GM06990 (cell line): ENCODE measurements around the gene OCA2.

Experiments
- DNase-seq: peaks from one replicate; pipeline ENCODE4 v3.0.0-alpha.2; 2011; ENCODE audit not compliant: insufficient read length; ENCODE audit errors: extremely low read depth
- H3K27me3 ChIP-seq: replicated peaks from 2 replicates; pipeline ENCODE4 v1.6.0; 2011; ENCODE audit warnings: low read length; ENCODE audit not compliant: control insufficient read depth, insufficient read depth
- H3K36me3 ChIP-seq: 2 replicates; pipeline ENCODE4 v1.5.1; 2011; ENCODE audit warnings: low read length; ENCODE audit not compliant: control insufficient read depth, insufficient read depth
- H3K4me3 ChIP-seq: replicated peaks from 2 replicates; pipeline ENCODE4 v1.5.1; 2011; ENCODE audit warnings: low read depth, mild to moderate bottlenecking, control low read depth, low read length
- TF ChIP-seq, protein P1 (sequence below): IDR thresholded peaks from 2 replicates; pipeline ENCODE4 v1.5.1; 2011; ENCODE audit warnings: low read length, control low read depth, mild to moderate bottlenecking, inconsistent platforms; ENCODE audit not compliant: insufficient read depth, poor library complexity, severe bottlenecking

The OCA2 gene

DNA sequence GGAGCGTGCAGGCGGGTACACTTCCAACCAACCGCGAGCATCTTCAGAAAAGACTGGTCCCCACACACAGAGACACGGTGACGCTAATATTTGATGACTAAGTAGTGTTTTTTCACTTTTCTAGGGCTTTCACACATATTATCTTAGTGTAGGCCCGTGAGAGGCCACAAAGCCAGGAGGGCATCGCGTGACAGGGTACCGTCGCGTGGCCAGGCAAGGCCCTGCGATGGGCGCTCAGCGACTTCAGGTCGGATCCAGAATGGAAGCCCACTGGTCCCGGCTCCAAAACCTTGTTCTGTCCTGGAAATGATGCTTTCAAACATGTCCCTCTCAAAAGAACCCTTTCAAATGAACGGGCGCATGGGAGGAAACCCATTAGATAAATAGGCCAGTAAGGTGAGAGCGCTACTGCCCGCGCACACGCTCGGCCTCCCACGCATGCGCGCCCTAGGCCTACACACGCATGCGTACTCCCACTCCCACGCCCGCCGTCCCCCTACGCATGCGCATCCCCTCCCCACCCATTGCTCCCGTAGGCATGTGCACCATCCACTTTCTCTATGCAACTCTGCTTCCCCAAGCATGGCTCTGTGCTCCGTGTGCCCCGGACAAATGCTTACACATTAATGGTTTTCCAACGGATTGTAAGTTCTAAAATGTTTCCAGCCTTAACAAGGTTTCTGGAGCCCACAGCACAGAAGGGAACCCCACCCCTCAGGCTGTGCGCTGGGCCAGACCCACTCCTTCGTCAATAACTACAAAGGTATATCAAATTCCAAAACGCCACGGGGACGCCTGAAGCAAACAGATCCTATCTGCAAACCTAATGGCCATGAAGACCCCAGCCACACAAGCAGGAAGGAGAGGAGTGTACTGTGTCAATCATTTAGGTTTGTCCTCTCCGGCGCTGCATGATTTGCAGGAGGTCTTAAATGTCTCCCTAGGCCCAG lies 72.1 kb downstream of the OCA2 start:
- TF ChIP-seq, protein P1, sequence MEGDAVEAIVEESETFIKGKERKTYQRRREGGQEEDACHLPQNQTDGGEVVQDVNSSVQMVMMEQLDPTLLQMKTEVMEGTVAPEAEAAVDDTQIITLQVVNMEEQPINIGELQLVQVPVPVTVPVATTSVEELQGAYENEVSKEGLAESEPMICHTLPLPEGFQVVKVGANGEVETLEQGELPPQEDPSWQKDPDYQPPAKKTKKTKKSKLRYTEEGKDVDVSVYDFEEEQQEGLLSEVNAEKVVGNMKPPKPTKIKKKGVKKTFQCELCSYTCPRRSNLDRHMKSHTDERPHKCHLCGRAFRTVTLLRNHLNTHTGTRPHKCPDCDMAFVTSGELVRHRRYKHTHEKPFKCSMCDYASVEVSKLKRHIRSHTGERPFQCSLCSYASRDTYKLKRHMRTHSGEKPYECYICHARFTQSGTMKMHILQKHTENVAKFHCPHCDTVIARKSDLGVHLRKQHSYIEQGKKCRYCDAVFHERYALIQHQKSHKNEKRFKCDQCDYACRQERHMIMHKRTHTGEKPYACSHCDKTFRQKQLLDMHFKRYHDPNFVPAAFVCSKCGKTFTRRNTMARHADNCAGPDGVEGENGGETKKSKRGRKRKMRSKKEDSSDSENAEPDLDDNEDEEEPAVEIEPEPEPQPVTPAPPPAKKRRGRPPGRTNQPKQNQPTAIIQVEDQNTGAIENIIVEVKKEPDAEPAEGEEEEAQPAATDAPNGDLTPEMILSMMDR: no peak
- no peaks in the 10 kb centered on the region for H3K27me3 ChIP-seq
- no peaks in the 10 kb centered on the region for H3K36me3 ChIP-seq
- no peak overlapping the region for H3K4me3 ChIP-seq
- no peak for DNase-seq

DNA sequence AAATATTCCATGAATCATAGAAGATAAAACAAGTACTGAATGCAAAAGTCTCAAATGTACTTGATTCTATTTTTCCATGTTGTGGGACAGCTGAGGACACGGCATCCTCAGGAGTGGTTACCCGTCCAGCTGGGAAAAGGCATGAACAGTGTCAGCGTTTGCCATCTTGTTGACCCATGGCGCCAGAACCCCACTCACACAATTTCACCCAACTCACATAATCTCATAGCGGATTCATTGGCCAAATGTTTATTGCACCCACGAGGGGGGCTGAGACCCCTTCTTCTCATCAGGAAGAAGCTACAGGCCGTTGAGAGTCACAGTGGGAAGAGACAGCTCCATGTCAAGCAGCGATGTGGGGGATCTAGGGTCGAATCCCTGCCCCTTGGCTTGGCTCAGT lies 72.9 kb downstream of the OCA2 start:
- no peaks in the 10 kb centered on the region for H3K36me3 ChIP-seq
- no peak overlapping the region for H3K4me3 ChIP-seq
- no peak for DNase-seq
- TF ChIP-seq, protein P1: no peak
- no peaks in the 10 kb centered on the region for H3K27me3 ChIP-seq

DNA sequence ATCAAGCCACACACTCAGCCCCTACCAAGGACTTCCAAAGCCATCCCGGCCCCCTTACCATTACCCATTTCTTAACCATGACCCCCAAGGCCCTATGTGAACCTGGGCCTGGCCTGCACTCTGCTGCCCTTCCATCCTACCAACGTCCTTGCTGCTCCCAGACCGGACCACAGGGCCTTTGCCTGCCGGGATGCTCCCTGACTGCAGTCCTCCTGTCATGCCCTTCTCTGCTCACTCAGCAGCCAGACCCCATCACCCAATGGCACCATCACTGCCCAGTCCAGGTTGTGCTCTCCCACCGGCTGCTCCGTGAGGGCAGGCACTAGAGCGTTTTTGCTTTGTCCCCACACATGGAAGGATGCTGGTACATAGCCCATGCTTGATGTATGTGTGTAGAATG lies 73.7 kb downstream of the OCA2 start:
- Histone ChIP-seq H3K36me3 (no peaks in the 10 kb centered on the region), H3K27me3 (no peaks in the 10 kb centered on the region), H3K4me3 (no peak overlapping the region)
- TF ChIP-seq, protein P1: no peak
- no peak for DNase-seq

DNA sequence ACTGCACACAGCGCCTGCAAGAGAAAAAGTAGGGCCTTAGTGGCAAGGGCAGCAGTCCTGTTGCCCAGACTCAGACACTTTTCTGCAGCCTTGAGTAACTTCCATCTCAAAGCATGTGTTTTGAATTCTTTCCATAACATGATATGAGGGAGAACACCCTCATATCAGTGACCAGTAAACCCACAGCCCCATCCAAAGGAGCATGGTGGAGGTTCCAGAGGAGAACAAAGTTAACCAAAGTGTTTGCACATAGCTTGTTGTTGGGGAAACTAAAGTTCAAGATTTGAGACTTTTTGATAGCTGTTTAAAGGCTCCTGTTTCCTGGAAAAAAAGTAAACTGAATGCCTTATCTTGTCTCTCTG lies 74.2 kb downstream of the OCA2 start:
- no peak overlapping the region for H3K4me3 ChIP-seq
- TF ChIP-seq, protein P1: no peak
- no peaks in the 10 kb centered on the region for H3K36me3 ChIP-seq
- no peaks in the 10 kb centered on the region for H3K27me3 ChIP-seq
- no peak for DNase-seq

DNA sequence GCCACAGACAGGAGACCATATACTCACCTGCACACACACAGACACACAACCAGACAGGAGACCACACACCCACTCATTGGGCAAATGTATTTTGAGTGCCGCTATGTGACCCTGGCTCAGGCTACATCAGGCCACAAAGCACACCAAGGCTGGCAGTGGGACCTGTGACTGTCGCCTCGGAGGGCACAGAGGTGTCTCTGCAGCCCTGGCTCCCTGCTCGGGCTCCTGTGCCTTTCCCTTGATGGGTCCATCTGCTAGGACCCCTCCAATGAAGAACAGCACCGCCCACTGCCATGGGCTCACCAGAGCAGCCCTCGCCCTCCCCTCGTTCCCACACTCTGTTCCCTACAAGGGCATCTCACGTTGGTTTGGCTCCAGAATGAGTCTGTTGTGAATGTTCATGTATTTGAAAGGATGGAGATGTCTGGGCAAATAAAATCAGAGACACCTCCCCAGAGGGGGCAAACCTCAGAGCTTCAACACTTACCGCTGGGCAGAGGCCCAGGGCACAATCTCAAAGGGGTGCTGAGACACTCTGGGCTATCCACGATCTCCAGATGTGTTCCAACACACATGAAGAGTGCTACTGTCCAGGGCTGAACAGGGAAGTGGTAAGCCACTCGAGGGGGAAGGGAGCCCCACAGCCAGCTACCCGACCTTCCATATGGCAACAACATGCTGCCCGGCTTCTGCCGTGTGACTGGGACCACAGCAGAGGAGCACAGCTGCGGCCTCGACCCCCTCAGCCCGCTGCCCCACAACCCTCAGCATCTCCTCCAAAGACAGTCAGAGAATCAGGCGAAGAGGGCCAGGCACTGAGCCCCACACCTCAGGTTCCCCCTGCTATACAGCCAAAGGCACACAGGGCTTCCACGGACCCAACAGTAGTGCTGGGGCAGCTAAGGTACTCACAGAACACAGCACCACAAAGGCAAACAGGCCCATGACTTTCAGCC lies 74.9 kb downstream of the OCA2 start:
- no peak for DNase-seq
- TF ChIP-seq, protein P1: no peak
- Histone ChIP-seq H3K4me3 (no peak overlapping the region), H3K27me3 (no peaks in the 10 kb centered on the region), H3K36me3 (no peaks in the 10 kb centered on the region)
